HPDE6-E6E7 (cell line): ENCODE measurements around the gene S100G.
"Not testable (repeated sequence)": the region's sequence is repeated elsewhere in the genome, so short reads cannot be mapped to it uniquely, and the experiment has no call there.

Experiments
- DNase-seq: peaks from one replicate; pipeline ENCODE4 v3.0.0; 2011; ENCODE audit warnings: missing footprints; ENCODE audit errors: extremely low spot score

S100G gene, protein sequence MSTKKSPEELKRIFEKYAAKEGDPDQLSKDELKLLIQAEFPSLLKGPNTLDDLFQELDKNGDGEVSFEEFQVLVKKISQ

DNA sequence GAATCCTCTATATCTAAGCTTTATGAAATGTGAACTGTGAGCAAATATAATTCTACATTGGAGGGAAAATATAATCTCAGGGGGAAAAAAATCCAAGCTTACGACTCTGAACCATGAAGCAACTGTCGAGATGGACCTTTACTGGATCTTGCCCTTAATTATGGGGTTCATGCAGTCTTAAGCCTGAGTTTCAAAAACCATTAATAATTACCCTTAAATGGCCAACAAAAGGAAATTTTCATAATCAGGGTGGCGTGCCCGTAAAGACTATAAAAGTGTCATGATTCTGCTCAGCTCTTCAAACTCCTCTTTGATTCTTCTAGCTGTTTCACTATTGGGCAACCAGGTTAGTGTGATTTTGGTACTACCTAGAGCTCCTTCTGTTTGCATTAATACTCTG is at the start of gene S100G:
Gene S100G (plus strand): TSS at position 301 of the 400 bp plus-strand sequence. CDS start 849 bp downstream, outside the sequence.
- DNase-seq: no peak

DNA sequence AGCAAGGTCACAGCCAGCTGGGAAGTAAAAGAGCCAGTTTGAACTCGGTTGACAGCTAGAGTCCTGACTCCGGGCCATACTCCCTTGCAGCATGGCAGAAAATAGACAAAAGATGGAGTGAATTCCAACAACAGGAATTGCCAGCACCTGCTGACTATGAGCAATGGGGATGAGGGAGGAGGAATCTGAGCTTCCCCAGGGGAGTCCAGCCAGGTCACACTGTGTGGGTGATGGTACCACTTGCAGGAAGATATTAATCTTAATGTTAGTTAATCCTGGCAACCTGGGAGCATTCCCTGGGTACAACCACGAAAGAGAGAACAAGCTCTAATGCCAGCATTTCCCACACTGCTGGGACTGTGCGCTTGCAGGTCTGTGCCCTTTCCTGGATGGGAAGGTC is 48.1 kb upstream of the S100G start:
- no peak for DNase-seq

DNA sequence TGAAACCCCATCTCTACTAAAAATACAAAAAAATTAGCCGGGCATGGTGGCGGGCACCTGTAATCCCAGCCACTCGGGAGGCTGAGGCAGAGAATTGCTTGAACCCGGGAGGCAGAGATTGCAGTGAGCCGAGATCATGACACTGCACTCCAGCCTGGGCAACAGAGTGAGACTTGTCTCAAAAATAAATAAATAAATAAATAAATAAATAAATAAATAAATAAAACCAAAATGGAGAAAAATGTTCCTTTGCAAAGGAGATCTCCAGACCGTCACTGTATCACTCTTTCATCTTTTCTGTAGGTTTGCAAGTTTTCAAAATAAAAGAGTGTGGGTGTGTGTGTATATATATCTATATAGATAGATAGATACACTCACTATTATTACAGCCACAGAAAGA is 46.7 kb upstream of the S100G start:
- DNase-seq: not testable (repeated sequence)

DNA sequence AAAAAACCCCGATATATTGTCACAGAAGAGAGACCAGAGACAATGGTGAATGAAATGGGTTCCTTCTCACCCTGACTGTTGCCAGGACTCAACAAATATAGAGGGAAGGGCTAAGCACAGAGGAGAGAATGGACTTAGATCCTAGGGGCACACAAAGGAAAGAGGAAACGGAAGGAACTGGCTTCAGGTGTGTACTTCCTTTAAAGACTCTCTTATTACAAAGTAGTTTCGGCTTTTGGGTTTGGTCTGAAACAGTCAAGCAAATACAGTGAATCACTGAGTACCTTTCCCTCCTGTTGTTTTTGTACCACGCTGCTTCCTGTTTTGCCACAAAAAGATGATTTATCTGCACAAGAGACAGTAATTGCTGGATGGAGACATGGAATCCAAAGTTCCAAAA is 46.1 kb upstream of the S100G start:
- no peak for DNase-seq

DNA sequence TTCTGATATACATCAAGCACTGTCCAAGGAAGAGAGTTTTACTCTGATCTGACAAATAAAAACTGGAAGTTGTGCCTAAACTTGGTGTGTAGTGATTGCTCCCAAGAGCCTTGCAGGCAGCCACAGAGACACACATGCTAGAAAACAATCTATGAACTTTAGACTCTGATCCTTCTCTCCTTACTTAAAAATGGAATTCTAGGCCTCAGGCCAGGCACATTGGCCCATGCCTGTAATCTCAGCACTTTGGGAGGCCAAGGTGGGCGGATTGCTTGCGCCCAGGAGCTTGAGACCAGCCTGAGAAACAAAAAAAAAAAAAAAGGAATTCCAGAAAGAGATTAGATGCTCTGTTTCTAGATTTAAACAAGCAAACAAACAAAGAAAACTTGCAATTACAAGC is 45.6 kb upstream of the S100G start:
- no peak for DNase-seq

DNA sequence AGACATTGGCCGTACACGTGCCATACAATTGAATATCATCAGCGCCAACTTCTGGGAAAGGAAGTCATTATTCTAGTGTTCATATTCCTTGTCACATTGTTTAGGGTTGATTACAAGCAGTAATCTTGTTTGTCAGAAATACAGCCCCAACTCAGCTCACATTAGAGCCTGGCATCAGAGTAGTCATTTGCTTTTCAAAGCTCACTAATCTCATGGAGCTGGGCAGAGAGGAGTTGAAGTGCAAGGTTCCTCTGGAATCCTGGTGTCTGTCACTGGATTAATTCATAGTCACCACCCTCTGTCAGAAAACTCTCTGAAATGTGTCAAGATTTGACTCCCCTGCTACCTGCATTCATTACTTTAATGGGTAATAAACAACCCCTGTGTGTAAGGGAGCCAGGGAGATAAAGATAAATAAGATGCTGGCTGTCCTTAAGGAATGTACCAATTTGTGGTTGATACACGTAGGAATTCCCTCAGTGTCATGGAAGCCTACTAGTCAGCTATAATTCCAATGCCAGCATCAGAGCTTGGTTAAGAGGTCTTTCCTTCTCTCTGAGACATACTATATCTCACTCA is 43.7 kb upstream of the S100G start:
- DNase-seq: no peak

DNA sequence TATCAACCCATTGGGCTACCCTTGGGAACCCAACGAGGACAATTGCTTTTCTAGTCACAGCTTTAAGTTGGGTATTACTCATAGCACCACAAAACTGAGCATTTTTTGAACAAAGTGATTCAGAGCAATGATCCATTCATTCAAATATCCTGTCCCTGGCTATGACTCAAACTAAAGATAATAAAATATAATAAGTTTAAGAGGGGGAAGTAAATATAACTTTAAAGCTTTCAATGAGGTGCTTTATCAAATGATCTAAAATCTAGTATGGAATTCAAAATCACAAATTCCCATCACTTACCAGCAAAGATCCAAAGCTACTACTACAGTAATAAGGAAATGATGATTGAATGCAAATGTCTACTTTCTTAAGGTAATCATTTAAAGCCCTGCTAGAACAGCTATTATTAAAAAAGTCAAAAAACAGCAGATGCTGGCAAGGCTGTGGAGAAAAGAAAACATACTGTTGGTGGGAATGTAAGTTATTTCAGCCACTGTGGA is 39.8 kb upstream of the S100G start:
- no peak for DNase-seq

DNA sequence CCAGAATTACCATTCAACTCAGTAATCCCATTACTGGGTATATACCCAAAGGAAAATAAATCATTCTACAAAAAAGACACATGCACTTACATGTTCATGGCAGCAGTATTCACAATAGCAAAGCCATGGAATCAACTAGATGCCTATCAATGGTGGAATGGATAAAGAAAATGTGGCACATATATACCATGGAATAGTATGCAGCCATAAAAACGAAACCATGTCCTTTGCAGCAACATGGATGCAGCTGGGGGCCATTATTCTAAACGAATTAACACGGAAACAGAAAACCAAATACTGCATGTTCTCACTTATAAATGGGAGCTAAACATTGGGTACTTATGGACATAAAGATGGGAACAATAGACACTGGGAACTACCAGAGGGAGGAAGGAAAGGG is 39.3 kb upstream of the S100G start:
- not testable (repeated sequence) for DNase-seq

DNA sequence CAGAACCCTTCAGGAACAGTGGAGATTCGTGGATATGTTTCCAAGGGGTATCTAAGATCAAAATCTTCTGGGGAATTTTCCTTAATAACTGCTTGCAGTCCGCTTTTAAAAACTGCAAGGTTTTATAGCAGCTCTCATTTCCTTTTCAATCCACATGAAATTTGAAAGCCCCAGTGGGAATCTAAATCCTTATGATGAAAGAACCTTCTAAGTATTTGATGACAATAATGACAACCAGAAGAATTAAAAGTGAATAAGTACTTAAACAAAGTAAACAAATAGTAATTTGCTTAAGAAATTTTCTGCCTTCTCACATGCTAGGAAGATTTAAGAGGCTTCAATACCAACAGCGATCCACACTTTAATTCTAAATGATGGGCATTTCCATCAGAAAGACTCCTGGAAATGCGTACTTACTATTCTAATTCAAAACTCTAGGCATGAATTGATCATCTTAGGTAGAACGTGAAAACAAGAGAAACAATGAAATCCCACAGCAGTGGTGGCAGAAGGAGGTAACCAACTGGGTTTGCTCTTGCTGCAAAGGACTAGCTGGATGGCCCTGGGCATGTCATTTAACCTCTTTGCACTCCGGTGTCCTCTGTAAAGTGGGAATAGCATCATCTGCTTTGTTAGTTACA is 37.6 kb upstream of the S100G start:
- DNase-seq: no peak

DNA sequence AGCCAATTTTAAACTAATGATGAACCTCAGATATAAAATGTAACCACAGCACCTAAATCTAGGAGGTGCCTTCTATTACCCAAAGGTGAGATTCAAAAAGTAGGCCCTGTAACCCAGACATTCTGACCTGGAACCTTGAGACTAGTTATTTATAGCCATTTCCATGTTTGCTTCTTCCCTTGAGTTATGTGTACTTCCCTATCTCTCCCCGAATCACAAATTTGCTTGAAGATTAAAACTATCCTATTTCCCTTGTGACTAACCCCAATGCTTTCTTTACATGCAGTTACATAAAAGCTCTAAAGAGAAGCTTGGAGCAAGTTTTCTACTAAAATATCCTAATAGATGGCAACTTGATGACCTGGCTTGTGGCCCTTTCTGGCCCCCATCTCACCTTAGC is 32.6 kb upstream of the S100G start:
- no peak for DNase-seq

DNA sequence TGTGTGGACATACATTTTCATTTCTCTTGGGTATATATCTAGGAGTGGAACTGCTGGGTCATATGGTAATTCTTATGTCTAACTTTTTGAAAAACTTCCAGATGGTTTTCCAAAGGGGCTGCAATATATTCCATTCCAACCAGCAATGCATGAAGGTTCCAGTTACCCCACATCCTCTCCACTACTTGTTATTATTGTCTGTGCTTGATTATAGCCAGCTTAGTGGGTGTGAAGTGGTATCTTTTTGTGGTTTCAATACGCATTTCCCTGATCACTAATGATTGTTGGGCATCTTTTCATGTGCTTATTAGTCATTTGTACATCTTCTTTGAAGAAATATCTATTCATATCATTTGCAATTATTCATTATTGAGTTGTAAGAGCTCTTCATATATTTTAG is 31.5 kb upstream of the S100G start:
- DNase-seq: no peak

DNA sequence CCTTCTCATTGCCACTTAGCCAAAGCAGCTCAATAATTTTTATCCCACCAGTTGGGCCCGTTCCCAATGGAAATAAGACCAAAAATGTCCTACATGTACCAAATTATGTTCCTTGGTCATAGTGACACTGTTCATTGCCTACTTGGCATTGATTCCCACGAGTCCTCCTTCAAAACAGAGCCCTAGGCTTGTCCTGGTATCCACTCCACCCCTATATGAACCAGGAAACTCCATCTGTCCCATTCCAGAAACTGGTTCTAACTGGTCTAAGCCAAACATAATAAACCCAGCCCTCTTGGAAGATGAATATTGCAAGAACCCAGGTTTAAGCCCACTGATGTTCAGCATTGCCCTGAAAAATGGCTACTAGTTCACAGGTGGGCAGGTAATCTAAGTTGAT is 30.9 kb upstream of the S100G start:
- DNase-seq: no peak

DNA sequence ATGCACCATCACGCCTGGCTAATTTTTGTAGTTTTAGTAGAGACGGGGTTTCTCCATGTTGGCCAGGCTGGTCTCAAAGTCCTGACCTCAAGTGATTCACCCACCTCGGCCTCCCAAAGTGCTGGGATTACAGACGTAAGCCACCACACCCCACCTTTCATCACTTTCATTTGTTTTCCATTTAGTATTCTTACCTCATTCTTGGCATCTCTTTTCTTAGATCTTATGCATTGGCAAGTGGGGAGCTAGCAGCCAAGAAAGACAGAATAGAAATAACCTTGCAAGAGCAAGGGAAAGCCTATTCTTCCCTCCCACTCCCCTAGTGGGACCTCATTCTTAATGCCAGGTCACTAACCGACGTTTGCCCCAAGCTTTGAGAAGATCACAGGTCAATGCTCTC is 21.4 kb upstream of the S100G start:
- not testable (repeated sequence) for DNase-seq

DNA sequence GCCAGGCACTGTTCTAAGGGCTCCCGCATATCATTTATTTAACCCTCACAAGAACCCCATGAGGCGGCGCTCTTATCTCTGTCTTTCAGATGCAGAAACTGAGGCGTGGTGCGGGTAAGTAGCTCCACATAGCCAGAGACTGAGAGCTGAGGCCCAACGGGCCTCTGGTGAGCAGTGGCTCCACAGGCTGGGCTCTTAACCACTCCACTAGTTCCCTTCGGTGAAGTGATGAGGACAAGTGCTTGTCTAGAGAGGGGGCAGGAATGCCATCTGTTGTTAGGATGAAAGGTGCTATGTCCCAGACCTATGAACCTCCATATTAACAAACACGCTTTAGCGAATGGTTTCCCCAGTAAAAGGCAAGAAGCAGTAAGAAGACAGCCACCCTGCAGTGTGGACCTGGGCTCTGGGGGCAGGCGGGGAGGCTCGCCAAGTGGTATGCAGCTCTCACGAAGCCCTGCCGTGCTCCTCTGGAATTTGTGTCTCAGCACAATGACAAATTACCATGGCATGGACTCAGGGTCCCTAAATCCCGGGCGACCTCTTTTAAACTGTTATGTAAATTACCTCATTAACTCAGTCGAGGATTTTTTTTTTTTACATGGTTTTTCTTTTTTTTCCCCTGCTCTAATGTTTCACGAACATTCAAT is 20.9 kb upstream of the S100G start:
- DNase-seq: no peak

DNA sequence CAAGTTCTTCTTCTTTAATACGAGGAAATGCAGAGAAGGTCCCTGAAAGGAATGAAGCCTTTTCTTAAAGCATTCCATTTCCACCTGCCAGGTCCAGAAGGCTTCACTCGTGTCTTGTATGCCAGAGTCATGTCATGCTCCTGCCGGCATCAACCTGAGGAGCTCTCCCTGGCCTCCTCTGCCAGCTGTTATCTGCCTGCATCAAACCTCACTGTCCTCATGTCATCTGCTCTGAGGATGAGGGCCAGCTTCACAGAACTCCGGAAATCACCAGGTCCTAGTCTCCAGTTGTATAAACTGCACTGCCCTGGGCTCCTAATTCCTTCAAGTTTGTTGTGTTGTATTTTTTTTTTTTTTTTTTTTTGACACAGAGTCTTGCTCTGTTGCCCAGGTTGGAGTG is 20.0 kb upstream of the S100G start:
- DNase-seq: no peak

DNA sequence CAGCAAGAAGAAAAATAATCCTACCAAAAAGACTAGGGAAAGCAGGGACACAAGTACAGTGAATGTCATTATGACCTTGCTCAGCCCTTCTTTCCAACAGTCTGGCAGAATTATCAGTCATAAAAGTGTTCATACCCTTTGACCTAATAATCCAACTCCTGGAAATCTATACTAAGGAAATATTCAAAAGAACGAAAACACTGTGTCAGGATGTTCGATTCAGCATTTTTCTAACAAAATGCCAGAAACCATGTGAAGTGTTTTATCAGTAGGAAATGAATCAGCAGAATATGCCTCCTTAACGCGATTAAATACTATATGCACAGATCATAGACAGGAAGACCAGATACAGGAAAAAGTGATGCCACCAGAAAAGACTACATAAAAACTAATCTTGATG is 16.2 kb upstream of the S100G start:
- no peak for DNase-seq

DNA sequence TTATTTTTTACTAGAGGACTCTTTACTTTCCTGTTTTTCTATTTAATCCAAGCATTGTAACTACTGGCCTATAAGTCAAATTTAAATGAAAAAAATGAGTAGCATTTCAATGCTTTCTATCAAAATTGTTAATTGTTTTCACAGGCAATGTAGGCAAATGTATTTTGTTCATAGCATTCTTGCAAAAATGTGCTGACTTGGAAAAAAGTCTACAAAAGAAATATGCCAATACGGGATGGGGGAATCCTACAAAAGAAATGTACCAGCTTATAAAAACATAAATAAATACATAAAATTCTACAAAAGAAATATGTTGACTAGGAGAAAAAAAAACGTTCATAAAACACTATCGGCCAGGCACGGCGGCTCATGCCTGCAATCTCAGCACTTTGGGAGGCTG is 14.9 kb upstream of the S100G start:
- DNase-seq: no peak

DNA sequence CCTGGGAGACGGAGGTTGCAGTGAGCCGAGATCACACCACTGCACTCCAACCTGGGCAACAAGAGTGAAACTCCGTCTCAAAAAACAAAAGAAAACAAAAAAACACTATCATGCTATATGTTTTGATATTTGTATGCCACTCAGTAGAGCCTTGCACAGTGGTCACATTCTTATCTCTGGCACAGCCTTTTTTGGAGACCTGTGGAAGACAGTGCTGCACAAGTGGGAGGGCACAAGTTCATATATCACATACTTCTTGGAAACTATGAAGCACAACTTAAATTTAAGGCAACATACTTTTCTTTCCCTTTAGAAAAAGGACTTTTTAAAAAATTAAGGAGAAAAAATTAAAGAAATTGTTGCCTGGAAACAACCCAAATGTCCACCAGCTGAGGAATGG is 14.4 kb upstream of the S100G start:
- DNase-seq: no peak

DNA sequence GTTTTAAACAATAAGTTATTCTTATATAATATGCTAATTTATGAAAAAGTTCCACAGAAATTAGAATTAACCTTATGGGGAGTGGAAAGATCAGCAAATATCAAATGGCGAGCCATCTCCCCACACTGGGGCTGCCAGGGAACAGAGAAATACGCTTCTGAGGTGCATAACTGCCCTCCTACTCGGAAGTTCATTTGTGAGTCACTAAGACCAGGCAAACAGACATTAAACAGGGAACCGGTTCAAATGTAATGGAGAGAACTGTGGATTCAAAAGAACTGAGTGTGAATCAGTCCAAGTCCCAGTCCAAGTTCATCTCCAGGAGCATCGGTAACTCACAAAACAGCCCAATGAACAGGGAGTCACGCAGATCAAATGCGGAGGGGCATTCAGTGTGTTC is 11.4 kb upstream of the S100G start:
- DNase-seq: no peak

DNA sequence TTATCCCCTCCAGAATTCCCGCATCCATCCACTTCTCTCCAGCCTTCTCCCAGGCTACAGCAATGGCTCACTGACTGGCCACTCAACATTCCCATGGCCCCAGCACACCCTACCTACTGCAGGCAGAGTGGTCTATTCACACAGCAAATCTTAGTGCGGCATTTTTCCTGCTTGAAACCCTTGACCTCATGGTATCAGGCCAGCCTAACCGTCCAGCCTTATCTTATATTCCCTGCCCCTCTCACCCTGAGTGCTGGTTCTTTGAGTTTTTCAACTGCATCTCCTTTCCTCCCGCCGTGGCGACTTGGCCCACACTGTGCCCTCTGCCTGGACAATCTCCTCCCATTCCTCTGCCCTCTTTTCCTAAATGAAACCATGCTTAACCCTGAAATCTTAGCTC is 10.0 kb upstream of the S100G start:
- DNase-seq: no peak

DNA sequence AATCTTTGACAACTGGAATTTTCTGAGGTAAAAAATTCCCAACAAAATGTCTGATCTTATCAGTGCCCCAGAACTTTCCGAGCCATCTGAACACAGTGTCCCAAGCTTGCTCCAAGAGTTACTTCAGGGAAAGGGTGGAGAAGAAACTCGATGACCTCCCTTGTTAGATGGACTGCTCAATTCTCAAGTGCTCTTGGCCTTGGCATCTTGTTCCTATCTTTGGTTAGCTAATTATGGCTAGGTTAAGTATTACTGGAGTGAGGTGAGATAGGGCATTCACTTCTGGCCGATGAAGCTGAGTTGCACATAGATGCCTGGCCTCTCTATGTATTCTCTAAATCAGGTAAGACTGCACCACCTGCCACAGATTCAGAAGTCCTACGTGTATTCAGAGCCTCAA is 9.1 kb upstream of the S100G start:
- DNase-seq: no peak

DNA sequence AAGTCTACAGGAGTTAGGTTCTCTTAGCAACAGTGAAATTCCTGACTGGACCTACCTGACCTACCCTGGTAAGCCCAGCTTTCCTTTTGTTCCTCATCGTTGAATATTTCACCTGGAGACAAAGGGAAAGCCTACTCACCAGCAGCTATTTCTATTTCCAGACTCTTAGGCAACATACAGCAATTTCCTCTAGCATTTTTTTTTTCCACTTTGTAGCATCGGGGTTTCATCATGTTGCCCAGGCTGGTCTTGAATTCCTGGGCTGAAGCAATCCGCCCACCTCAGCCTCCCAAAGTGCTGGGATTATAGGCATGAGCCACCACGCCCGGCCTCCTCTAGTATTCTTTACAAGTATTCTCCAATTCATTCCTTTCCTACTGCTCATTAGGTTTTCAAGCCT is 6.8 kb upstream of the S100G start:
- DNase-seq: peak; percentile 16
